AG04449 (cell line): ENCODE results near the gene TRHDE.

ENCODE experiments used
- CTCF ChIA-PET: fragments of 350-600 bp; formaldehyde crosslinking; extraction: SDS; loops from one replicate; lab custom pipeline; 2021; ENCODE audit warnings: antibody characterized with exemption; lab: Yijun Ruan, JAX
- POLR2A ChIA-PET: fragments of 400-600, 350-600 bp; formaldehyde crosslinking; extraction: SDS; loops from one replicate; lab custom pipeline; 2020; ENCODE audit warnings: antibody characterized with exemption, inconsistent platforms; lab: Yijun Ruan, JAX
- DNase-seq: peaks from one replicate; pipeline ENCODE4 v3.0.0-alpha.2; 2010; ENCODE audit warnings: low read depth, low spot score
- H3K4me3 ChIP-seq: 2 replicates; pipeline ENCODE4 v1.5.1; 2011; ENCODE audit warnings: low read depth, mild to moderate bottlenecking, control low read depth, low read length
- CTCF ChIP-seq: IDR thresholded peaks from one replicate; pipeline ENCODE4 v1.5.1; 2011; ENCODE audit warnings: mild to moderate bottlenecking, moderate library complexity, low read length, control low read depth, inconsistent platforms; ENCODE audit not compliant: insufficient read depth; ENCODE audit errors: missing control alignments

The TRHDE gene

GRCh38 chr12:72476301-72476700 lies 204.1 kb downstream of the TRHDE start:
- POLR2A ChIA-PET = no interaction called here
- no peak for DNase-seq
- H3K4me3 ChIP-seq = no peak overlapping the region
- CTCF ChIA-PET = no interaction called here
- TF ChIP-seq CTCF = no peak

- ChIA-PET CTCF (no interaction called here), POLR2A (no interaction called here)
- no peak for DNase-seq
- H3K4me3 ChIP-seq = no peak overlapping the region
- TF ChIP-seq CTCF = no peak
Measured at GRCh38 chr12:72485017-72485701, 213.0 kb downstream of the TRHDE start.

GRCh38 chr12:72491426-72491825 lies 219.3 kb downstream of the TRHDE start:
- ChIA-PET POLR2A (no interaction called here), CTCF (no interaction called here)
- peak; percentile 9 for DNase-seq
- no peak for TF ChIP-seq CTCF
- no peak overlapping the region for H3K4me3 ChIP-seq

- no peak for TF ChIP-seq CTCF
- DNase-seq = no peak
- no peak overlapping the region for H3K4me3 ChIP-seq
- ChIA-PET POLR2A (no interaction called here), CTCF (no interaction called here)
Measured at GRCh38 chr12:72493407-72493806, 221.2 kb downstream of the TRHDE start.

GRCh38 chr12:72498354-72498753 lies 226.2 kb downstream of the TRHDE start:
- POLR2A ChIA-PET = no interaction called here
- no peak for DNase-seq
- CTCF ChIA-PET = no interaction called here
- TF ChIP-seq CTCF = no peak
- no peak overlapping the region for H3K4me3 ChIP-seq

- no peak for DNase-seq
- ChIA-PET POLR2A (no interaction called here), CTCF (no interaction called here)
- TF ChIP-seq CTCF = no peak
- no peak overlapping the region for H3K4me3 ChIP-seq
Measured at GRCh38 chr12:72499244-72499643, 227.1 kb downstream of the TRHDE start.
